HG03565 (cell line): Measurements from ENCODE around the gene PGM5.

Experiments
- ATAC-seq: cut with Tn5 transposase; IDR thresholded peaks from one replicate; pipeline ENCODE4 v1.9.1; 2021; ENCODE audit warnings: mild to moderate bottlenecking, moderate library complexity; ENCODE audit not compliant: unreplicated experiment

The PGM5 gene

GRCh38 chr9:68431307-68431706 is 74.9 kb downstream of the PGM5 start:
- ATAC-seq: no peak

GRCh38 chr9:68433531-68434110 is 77.2 kb downstream of the PGM5 start:
- ATAC-seq: no peak

- ATAC-seq: no peak
Measured at GRCh38 chr9:68437785-68438184, 81.4 kb downstream of the PGM5 start.

- no peak for ATAC-seq
Measured at GRCh38 chr9:68443624-68444023, 87.2 kb downstream of the PGM5 start.

- ATAC-seq: no peak
Measured at GRCh38 chr9:68446836-68447235, 90.4 kb downstream of the PGM5 start.

- ATAC-seq: no peak
Measured at GRCh38 chr9:68447611-68448010, 91.2 kb downstream of the PGM5 start.

GRCh38 chr9:68454579-68455334 is 98.3 kb downstream of the PGM5 start:
- no peak for ATAC-seq

- ATAC-seq: no peak
Measured at GRCh38 chr9:68455451-68455850, 99.0 kb downstream of the PGM5 start.

GRCh38 chr9:68457803-68458202 is 101.4 kb downstream of the PGM5 start:
- no peak for ATAC-seq

GRCh38 chr9:68458918-68459317 is 102.5 kb downstream of the PGM5 start:
- ATAC-seq: no peak

- ATAC-seq: no peak
Measured at GRCh38 chr9:68462105-68462775, 105.8 kb downstream of the PGM5 start.

GRCh38 chr9:68470067-68470466 is 113.7 kb downstream of the PGM5 start:
- no peak for ATAC-seq

GRCh38 chr9:68470634-68471033 is 114.2 kb downstream of the PGM5 start:
- no peak for ATAC-seq

GRCh38 chr9:68472119-68472518 is 115.7 kb downstream of the PGM5 start:
- ATAC-seq: no peak

- no peak for ATAC-seq
Measured at GRCh38 chr9:68473790-68474189, 117.4 kb downstream of the PGM5 start.

GRCh38 chr9:68476422-68476821 is 120.0 kb downstream of the PGM5 start:
- no peak for ATAC-seq

GRCh38 chr9:68476847-68477246 is 120.4 kb downstream of the PGM5 start:
- no peak for ATAC-seq

- ATAC-seq: no peak
Measured at GRCh38 chr9:68480807-68481206, 124.4 kb downstream of the PGM5 start.

GRCh38 chr9:68482548-68482947 is 126.1 kb downstream of the PGM5 start:
- ATAC-seq: no peak

- ATAC-seq: no peak
Measured at GRCh38 chr9:68488126-68488525, 131.7 kb downstream of the PGM5 start.

GRCh38 chr9:68489646-68490045 is 133.2 kb downstream of the PGM5 start:
- ATAC-seq: no peak

- ATAC-seq: no peak
Measured at GRCh38 chr9:68492806-68493205, 136.4 kb downstream of the PGM5 start.
